ENCODE results near the gene NEMP2.
A peak's percentile ranks its signal among the peaks of the same experiment; 100 is the strongest.

Gene NEMP2

GRCh38 chr2:190554357-190555006, 20.0 kb upstream of the NEMP2 start:
- DNase-seq (ENCODE audit: low read depth in 1 of 2, low spot score in 1 of 2), result no peak

- DNase-seq (ENCODE audit: low read depth in 1 of 2, low spot score in 1 of 2), result no peak
Observed at GRCh38 chr2:190553254-190553653, 18.7 kb upstream of the NEMP2 start.

GRCh38 chr2:190551928-190552327, 17.4 kb upstream of the NEMP2 start:
- no peak for DNase-seq (ENCODE audit: low read depth in 1 of 2, low spot score in 1 of 2)

GRCh38 chr2:190550137-190550536, 15.6 kb upstream of the NEMP2 start:
- no peak for DNase-seq (ENCODE audit: low read depth in 1 of 2, low spot score in 1 of 2)

GRCh38 chr2:190547886-190548285, 13.4 kb upstream of the NEMP2 start:
- no peak for DNase-seq (ENCODE audit: low read depth in 1 of 2, low spot score in 1 of 2)

- DNase-seq (ENCODE audit: low read depth in 1 of 2, low spot score in 1 of 2), result no peak
Observed at GRCh38 chr2:190546734-190547133, 12.2 kb upstream of the NEMP2 start.

- DNase-seq (ENCODE audit: low read depth in 1 of 2, low spot score in 1 of 2), result no peak
Observed at GRCh38 chr2:190545555-190546385, 11.2 kb upstream of the NEMP2 start.

- no peak for DNase-seq (ENCODE audit: low read depth in 1 of 2, low spot score in 1 of 2)
Observed at GRCh38 chr2:190545093-190545492, 10.6 kb upstream of the NEMP2 start.

- DNase-seq (ENCODE audit: low read depth in 1 of 2, low spot score in 1 of 2), result no peak
Observed at GRCh38 chr2:190540048-190540447, 5.5 kb upstream of the NEMP2 start.

GRCh38 chr2:190538201-190538600, 3.7 kb upstream of the NEMP2 start:
- DNase-seq (ENCODE audit: low read depth in 1 of 2, low spot score in 1 of 2), result no peak

- no peak for DNase-seq (ENCODE audit: low read depth in 1 of 2, low spot score in 1 of 2)
Observed at GRCh38 chr2:190537765-190538164, 3.2 kb upstream of the NEMP2 start.

- DNase-seq (ENCODE audit: low read depth in 1 of 2, low spot score in 1 of 2), result no peak
Observed at GRCh38 chr2:190535586-190535985, 1.1 kb upstream of the NEMP2 start.

- DNase-seq (ENCODE audit: low read depth in 1 of 2, low spot score in 1 of 2), result no peak
Observed at GRCh38 chr2:190535121-190535439, 558 bp upstream of the NEMP2 start.

GRCh38 chr2:190533968-190534309, 583 bp downstream of the NEMP2 start:
- peak; percentile 17 to 39 for DNase-seq (ENCODE audit: low read depth in 1 of 2, low spot score in 1 of 2)

GRCh38 chr2:190533175-190533967, 1.2 kb downstream of the NEMP2 start:
- DNase-seq (ENCODE audit: low read depth in 1 of 2, low spot score in 1 of 2), result no peak

- DNase-seq (ENCODE audit: low read depth in 1 of 2, low spot score in 1 of 2), result no peak
Observed at GRCh38 chr2:190532581-190532980, 1.9 kb downstream of the NEMP2 start.

- no peak for DNase-seq (ENCODE audit: low read depth in 1 of 2, low spot score in 1 of 2)
Observed at GRCh38 chr2:190530248-190530900, 4.1 kb downstream of the NEMP2 start.

GRCh38 chr2:190529486-190530247, 4.9 kb downstream of the NEMP2 start:
- no peak for DNase-seq (ENCODE audit: low read depth in 1 of 2, low spot score in 1 of 2)

GRCh38 chr2:190528521-190529001, 6.0 kb downstream of the NEMP2 start:
- DNase-seq (ENCODE audit: low read depth in 1 of 2, low spot score in 1 of 2), result no peak

GRCh38 chr2:190527918-190528317, 6.6 kb downstream of the NEMP2 start:
- no peak for DNase-seq (ENCODE audit: low read depth in 1 of 2, low spot score in 1 of 2)

GRCh38 chr2:190527214-190527613, 7.3 kb downstream of the NEMP2 start:
- no peak for DNase-seq (ENCODE audit: low read depth in 1 of 2, low spot score in 1 of 2)

Measured in activated CD4-positive, alpha-beta T cell treated with anti-CD3 and anti-CD28 coated beads, Interleukin-2, amount 50 U/mL, for 24 hours (primary cell).